PC-3 (cell line): ENCODE measurements around the gene RNF19B. TPM values are rescaled to one million over a fixed set of nuclear protein-coding genes. Genes with fewer than 3 reads are reported as not detected.

Experiments
- ATAC-seq: fragments of 200-7000 bp; cut with Tn5 transposase; 2 replicates; pipeline ENCODE4 v1.9.1; 2020; ENCODE audit warnings: mild to moderate bottlenecking, moderate library complexity
- BruUV-seq: library from RNA; stranded (reverse); fragments of 400-500 nt; replicated peaks from 2 replicates; lab custom pipeline; 2021; lab: Mats Ljungman, UMichigan
- CTCF ChIA-PET: fragments of 300-600 bp; sonication (Branson Sonifier 250); formaldehyde crosslinking; loops from one replicate; lab custom pipeline; 2022; ENCODE audit warnings: antibody characterized with exemption; lab: Charles Lee
- POLR2A ChIA-PET: fragments of 300-600 bp; sonication (Branson Sonifier 250); formaldehyde crosslinking; loops from one replicate; lab custom pipeline; 2022; ENCODE audit warnings: antibody characterized with exemption; ENCODE audit not compliant: unreplicated experiment; lab: Charles Lee
- DNase-seq: peaks from one replicate; pipeline ENCODE4 v3.0.0-alpha.2; 2015
- H2AFZ ChIP-seq: fragments of 300-600 bp; sonication (generic); 2 replicates; pipeline ENCODE4 v1.6.0; 2016; ENCODE audit warnings: antibody characterized with exemption, low read length
- H3F3A ChIP-seq: fragments of 300-600 bp; sonication (generic); one replicate; pipeline ENCODE4 v1.6.0; 2017; ENCODE audit warnings: antibody characterized with exemption, low read length, control low read depth, mild to moderate bottlenecking; ENCODE audit not compliant: unreplicated experiment
- H3K27ac ChIP-seq: fragments of 300-600 bp; sonication (generic); 2 replicates; pipeline ENCODE4 v1.5.1; 2016; ENCODE audit warnings: mild to moderate bottlenecking, low read length
- H3K27me3 ChIP-seq: fragments of 300-600 bp; sonication (generic); 2 replicates; pipeline ENCODE4 v1.6.1; 2016; ENCODE audit warnings: low read length, mixed read lengths
- H3K36me3 ChIP-seq: fragments of 300-600 bp; sonication (generic); 2 replicates; pipeline ENCODE4 v1.6.1; 2016; ENCODE audit warnings: low read depth, mixed run types, low read length, mixed read lengths
- H3K4me1 ChIP-seq: fragments of 300-600 bp; sonication (generic); 2 replicates; pipeline ENCODE4 v1.5.1; 2016; ENCODE audit warnings: low read length; ENCODE audit not compliant: insufficient read depth
- H3K4me2 ChIP-seq: fragments of 300-600 bp; sonication (generic); 2 replicates; pipeline ENCODE4 v1.6.0; 2016; ENCODE audit warnings: low read length
- H3K4me3 ChIP-seq: fragments of 300-600 bp; sonication (generic); 2 replicates; pipeline ENCODE4 v1.5.1; 2016; ENCODE audit warnings: mild to moderate bottlenecking, low read length, mixed read lengths
- H3K79me2 ChIP-seq: fragments of 300-600 bp; sonication (generic); 2 replicates; pipeline ENCODE4 v1.6.1; 2017; ENCODE audit warnings: low read length, mixed read lengths
- H3K9ac ChIP-seq: fragments of 300-600 bp; sonication (generic); 2 replicates; pipeline ENCODE4 v1.6.0; 2016; ENCODE audit warnings: mild to moderate bottlenecking, low read length
- H3K9me2 ChIP-seq: fragments of 300-600 bp; sonication (generic); replicated peaks from 2 replicates; pipeline ENCODE4 v1.6.1; 2016; ENCODE audit warnings: mixed run types, low read length, mixed read lengths
- H3K9me3 ChIP-seq: fragments of 300-600 bp; sonication (generic); 2 replicates; pipeline ENCODE4 v1.6.1; 2016; ENCODE audit warnings: low read length, mixed read lengths
- H4K20me1 ChIP-seq: fragments of 300-600 bp; sonication (generic); 2 replicates; pipeline ENCODE4 v1.6.1; 2016; ENCODE audit warnings: low read length, mixed read lengths
- CTCF ChIP-seq: fragments of 300-600 bp; sonication (generic); conservative IDR thresholded peaks from 2 replicates; pipeline ENCODE4 v1.5.1; 2017; ENCODE audit warnings: antibody characterized with exemption, low read depth, mild to moderate bottlenecking, low read length
- EZH2 ChIP-seq: fragments of 300-600 bp; sonication (generic); IDR thresholded peaks from one replicate; pipeline ENCODE4 v1.6.1; 2017; ENCODE audit warnings: antibody characterized with exemption, mild to moderate bottlenecking, low read length; ENCODE audit not compliant: unreplicated experiment
- EZH2phosphoT487 ChIP-seq: fragments of 300-600 bp; sonication (generic); IDR thresholded peaks from 2 replicates; pipeline ENCODE4 v1.6.1; 2018; ENCODE audit warnings: mild to moderate bottlenecking, antibody characterized with exemption, low read length, borderline replicate concordance
- intact Hi-C: fragments of 100-400 bp; cut with micrococcal nuclease; formaldehyde crosslinking; loops from 2 replicates; pipeline ENCODE4 v1.9.0; 2023
- total RNA-seq: library from RNA; depleted of rRNA; stranded (reverse); fragments of >200 nt; gene quantifications from 2 replicates; pipeline ENCODE4 v1.2.3, GENCODE V29; 2014

The RNF19B gene
- total RNA-seq, 1 experiment from 2014 or later = 17.9 TPM

- H3K36me3 ChIP-seq = peaks cover 31% of the 10 kb centered on the region
- TF ChIP-seq EZH2phosphoT487 (no peak), EZH2 (no peak), CTCF (no peak)
- peak overlapping the region; percentile 12; the same call in 1 of the 2 replicates for H3K9ac ChIP-seq
- BruUV-seq = no TSS peak
- peaks cover 5% of the 10 kb centered on the region for H3F3A ChIP-seq
- H3K27ac ChIP-seq = peak overlapping the region; percentile 44
- DNase-seq (peak; percentile 50), ATAC-seq (peak; percentile 12; the same call in 1 of the 2 replicates)
- H3K4me3 ChIP-seq = no peak overlapping the region
- no peaks in the 10 kb centered on the region for H3K27me3 ChIP-seq
- H4K20me1 ChIP-seq = no peaks in the 10 kb centered on the region
- H3K79me2 ChIP-seq = peaks cover 30% of the 10 kb centered on the region
- no peaks in the 10 kb centered on the region for H3K9me2 ChIP-seq
- H2AFZ ChIP-seq = no peak overlapping the region
- intact Hi-C loops = loop anchor here (2.0 kb wide), 1 partner anchor 14 kb away; no protein-coding TSS in a partner anchor
- H3K9me3 ChIP-seq = no peaks in the 10 kb centered on the region
- ChIA-PET POLR2A (interaction anchor here (0.5 kb wide), 1 partner anchor 34 kb away, joined by 3 read pairs; no protein-coding TSS in a partner anchor), CTCF (no interaction called here)
- H3K4me1 ChIP-seq = peaks cover 33% of the 10 kb centered on the region
- peak overlapping the region; percentile 32 for H3K4me2 ChIP-seq
Measured at GRCh38 chr1:32948905-32949304, 15.7 kb downstream of the RNF19B start.

- no TSS peak for BruUV-seq
- peaks cover 5% of the 10 kb centered on the region for H3F3A ChIP-seq
- CTCF ChIA-PET = no interaction called here
Measured at GRCh38 chr1:32948390-32948722, 16.3 kb downstream of the RNF19B start.

GRCh38 chr1:32947669-32948389 is 16.8 kb downstream of the RNF19B start:
- TF ChIP-seq EZH2 = no peak
- no peak for TF ChIP-seq EZH2phosphoT487
- TF ChIP-seq CTCF = no peak
- Histone ChIP-seq H3K79me2 (peaks cover 26% of the 10 kb centered on the region), H3K27ac (peak overlapping the region; percentile 44; the same call in 1 of the 2 replicates), H2AFZ (no peak overlapping the region), H3K4me3 (no peak overlapping the region), H3K4me1 (peaks cover 24% of the 10 kb centered on the region), H3K36me3 (peaks cover 32% of the 10 kb centered on the region), H4K20me1 (no peaks in the 10 kb centered on the region), H3K27me3 (no peaks in the 10 kb centered on the region), H3F3A (no peaks in the 10 kb centered on the region), H3K9me3 (no peaks in the 10 kb centered on the region), H3K9me2 (no peaks in the 10 kb centered on the region), H3K9ac (no peak overlapping the region), H3K4me2 (no peak overlapping the region)
- POLR2A ChIA-PET = no interaction called here
- intact Hi-C loops = loop anchor here (2.0 kb wide), 1 partner anchor 15 kb away; no protein-coding TSS in a partner anchor
- BruUV-seq = no TSS peak
- CTCF ChIA-PET = no interaction called here
- DNase-seq = no peak
- ATAC-seq = no peak

More at GRCh38 chr1:32948390-32948722, 16.3 kb downstream of the RNF19B start:
- H3K27ac ChIP-seq = peak overlapping the region; percentile 44
- peaks cover 30% of the 10 kb centered on the region for H3K79me2 ChIP-seq
- H3K4me3 ChIP-seq = no peak overlapping the region
- ATAC-seq (no peak), DNase-seq (no peak)
- H3K4me1 ChIP-seq = peaks cover 29% of the 10 kb centered on the region
- no peaks in the 10 kb centered on the region for H4K20me1 ChIP-seq
- 0 out of 2 replicates have a peak overlapping the region, but pooled peaks have one; percentile 12 for H3K9ac ChIP-seq
- TF ChIP-seq EZH2phosphoT487 = no peak
- POLR2A ChIA-PET = no interaction called here
- H3K4me2 ChIP-seq = peak overlapping the region; percentile 32; the same call in 1 of the 2 replicates
- no peak overlapping the region for H2AFZ ChIP-seq
- intact Hi-C loops = loop anchor here (2.0 kb wide), 1 partner anchor 14 kb away; no protein-coding TSS in a partner anchor
- no peaks in the 10 kb centered on the region for H3K9me3 ChIP-seq
- no peaks in the 10 kb centered on the region for H3K9me2 ChIP-seq
- peaks cover 32% of the 10 kb centered on the region for H3K36me3 ChIP-seq
- H3K27me3 ChIP-seq = no peaks in the 10 kb centered on the region
